ENCODE measurements around the gene NECAB3. TPM values are rescaled to one million over a fixed set of nuclear protein-coding genes. Genes with fewer than 3 reads are reported as not detected.
A peak's percentile ranks its signal among the peaks of the same experiment; 100 is the strongest.

The NECAB3 gene
- total and polyA plus RNA-seq, 2 donors (not counting 3 experiments of a cell fraction or from before 2014, with no cell fraction given): 18.1 to 22.4 TPM

DNA sequence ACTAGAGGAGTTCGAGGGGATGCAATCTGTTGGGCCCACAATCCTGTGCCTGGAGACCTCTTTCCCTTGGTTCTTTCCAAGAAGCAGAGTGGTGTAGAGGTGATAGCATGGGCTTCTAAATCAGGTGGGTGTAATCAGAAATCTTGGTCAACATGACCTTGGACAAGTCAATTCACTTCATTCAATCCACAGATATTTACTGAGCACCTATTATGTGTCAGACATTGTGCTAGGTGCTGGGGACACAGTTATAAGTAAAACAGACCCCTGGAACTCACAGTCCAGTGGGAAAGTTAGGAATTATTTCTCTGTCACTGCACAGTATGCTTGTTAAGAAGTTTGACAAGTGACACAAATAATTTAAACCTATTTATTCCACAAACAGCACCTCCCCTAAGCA is 15.3 kb upstream of the NECAB3 start:
- H3K9me1 ChIP-seq (replicated peaks; ENCODE audit: control insufficient read depth, extremely low read depth, insufficient read depth, low read length): no peaks in the 10 kb centered on the region
- peak overlapping the region; percentile 49 for H3K4me2 ChIP-seq (ENCODE audit: insufficient read depth, low read length)
- H3K4me1 ChIP-seq (ENCODE audit: control insufficient read depth, extremely low read depth, insufficient read depth, low read length): peaks cover 33% of the 10 kb centered on the region
- H3K27ac ChIP-seq (ENCODE audit: insufficient read depth, low read depth, low read length): no peak overlapping the region
- peaks cover 9% of the 10 kb centered on the region for H3K79me2 ChIP-seq (ENCODE audit: control insufficient read depth, insufficient read depth, low read length)
- DNase-seq (ENCODE audit: low read depth, low spot score) (no peak), FAIRE-seq (no peak)
- H4K20me1 ChIP-seq (replicated peaks; ENCODE audit: control insufficient read depth, extremely low read depth, insufficient read depth, low read length): no peaks in the 10 kb centered on the region
- H3K9me3 ChIP-seq (replicated peaks; ENCODE audit: control insufficient read depth, insufficient read depth, low read length): no peaks in the 10 kb centered on the region
- dilution Hi-C loops (cut with MboI; ENCODE audit: extremely low pct_ligation_motif_present, low sequenced_read_pairs): no loop called here
- H3K4me3 ChIP-seq (replicated peaks in 1 of 3; ENCODE audit: insufficient read depth in 1 of 3, low read depth in 1 of 3, low read length in 3 of 3): no peak overlapping the region
- H2AFZ ChIP-seq (ENCODE audit: low read depth, low read length): no peak overlapping the region
- H3K27me3 ChIP-seq (ENCODE audit: control insufficient read depth in 2 of 2, insufficient read depth in 2 of 2, low read length in 2 of 2): no peaks in the 10 kb centered on the region
- CTCF ChIA-PET: interaction anchor here (1.0 to 1.4 kb wide), 2 partner anchors 19 to 21 kb away, joined by 3 to 4 read pairs; no protein-coding TSS in a partner anchor
- TF ChIP-seq, protein P1, sequence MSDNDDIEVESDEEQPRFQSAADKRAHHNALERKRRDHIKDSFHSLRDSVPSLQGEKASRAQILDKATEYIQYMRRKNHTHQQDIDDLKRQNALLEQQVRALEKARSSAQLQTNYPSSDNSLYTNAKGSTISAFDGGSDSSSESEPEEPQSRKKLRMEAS (IDR thresholded peaks at IDR 0.05; ENCODE audit: insufficient read depth, insufficient read length): no peak
- TF ChIP-seq POLR2AphosphoS5 (IDR thresholded peaks at IDR 0.05; ENCODE audit: insufficient read depth, low read depth, low read length): no peak
- intact Hi-C loops (cut with micrococcal nuclease): loop anchor here (5.0 kb wide), 1 partner anchor 43 kb away; the partner anchor contains the start of gene ZNF341
- BruUV-seq (replicated peaks): no TSS peak
- H3K36me3 ChIP-seq (ENCODE audit: control insufficient read depth in 2 of 2, extremely low read depth in 1 of 2, insufficient read depth in 2 of 2, low read length in 2 of 2): no peaks in the 10 kb centered on the region
- POLR2A ChIA-PET: interaction anchor here (0.8 kb wide), 1 partner anchor 1000 kb away, joined by 3 read pairs; no protein-coding TSS in a partner anchor
- H3K9ac ChIP-seq (replicated peaks; ENCODE audit: extremely low read depth, insufficient read depth, low read length): no peak overlapping the region

DNA sequence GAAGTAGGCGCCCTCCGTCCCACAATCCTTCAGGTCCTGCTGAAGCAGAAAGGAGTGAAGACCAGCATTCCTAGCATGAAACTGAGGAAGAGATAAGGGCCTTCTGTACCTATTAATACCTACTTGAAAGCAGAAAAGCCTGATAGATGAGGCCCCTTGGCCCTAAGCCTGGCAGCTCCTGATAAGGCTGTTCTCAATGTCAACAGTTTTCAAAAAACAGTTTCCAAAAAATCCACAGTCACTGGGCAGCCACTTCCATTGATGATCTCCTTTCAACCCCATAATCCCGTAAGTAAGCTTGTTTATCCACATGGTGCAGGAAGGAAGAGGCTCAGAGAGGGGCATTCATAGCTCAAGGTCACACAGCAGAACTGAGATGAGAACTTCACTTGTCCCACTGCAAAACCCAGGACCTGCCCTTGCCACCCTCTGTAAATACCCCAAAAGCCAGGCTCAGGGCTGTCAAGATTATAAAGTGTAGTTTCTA is 14.8 kb upstream of the NECAB3 start:
- intact Hi-C loops (cut with micrococcal nuclease): loop anchor here (5.0 kb wide), 1 partner anchor 43 kb away; the partner anchor contains the start of gene ZNF341

More for the DNA sequence above, 14.8 kb upstream of the NECAB3 start:
- POLR2A ChIA-PET: no interaction called here
- no peaks in the 10 kb centered on the region for H4K20me1 ChIP-seq (replicated peaks; ENCODE audit: control insufficient read depth, extremely low read depth, insufficient read depth, low read length)
- no peak overlapping the region for H3K4me2 ChIP-seq (ENCODE audit: insufficient read depth, low read length)
- no peak overlapping the region for H3K4me3 ChIP-seq (replicated peaks in 1 of 3; ENCODE audit: insufficient read depth in 1 of 3, low read depth in 1 of 3, low read length in 3 of 3)
- H3K27ac ChIP-seq (ENCODE audit: insufficient read depth, low read depth, low read length): no peak overlapping the region
- H3K9me1 ChIP-seq (replicated peaks; ENCODE audit: control insufficient read depth, extremely low read depth, insufficient read depth, low read length): no peaks in the 10 kb centered on the region
- no peak overlapping the region for H2AFZ ChIP-seq (ENCODE audit: low read depth, low read length)
- no peaks in the 10 kb centered on the region for H3K36me3 ChIP-seq (ENCODE audit: control insufficient read depth in 2 of 2, extremely low read depth in 1 of 2, insufficient read depth in 2 of 2, low read length in 2 of 2)
- peaks cover 36% of the 10 kb centered on the region for H3K4me1 ChIP-seq (ENCODE audit: control insufficient read depth, extremely low read depth, insufficient read depth, low read length)
- TF ChIP-seq EZH2 (IDR thresholded peaks at IDR 0.05; ENCODE audit: borderline replicate concordance, low read depth, low read length, severe bottlenecking) (no peak), MYC (IDR thresholded peaks at IDR 0.05; ENCODE audit: low read depth, low read length) (no peak), POLR2AphosphoS5 (IDR thresholded peaks at IDR 0.05; ENCODE audit: insufficient read depth, low read depth, low read length) (no peak), FOS (IDR thresholded peaks at IDR 0.05; ENCODE audit: borderline replicate concordance, insufficient read depth, low read length) (no peak)
- TF ChIP-seq, protein P1 (IDR thresholded peaks at IDR 0.05; ENCODE audit: insufficient read depth, insufficient read length): no peak
- H3K79me2 ChIP-seq (ENCODE audit: control insufficient read depth, insufficient read depth, low read length): peaks cover 14% of the 10 kb centered on the region
- dilution Hi-C loops (cut with MboI; ENCODE audit: extremely low pct_ligation_motif_present, low sequenced_read_pairs): no loop called here
- H3K9me3 ChIP-seq (replicated peaks; ENCODE audit: control insufficient read depth, insufficient read depth, low read length): no peaks in the 10 kb centered on the region
- H3K9ac ChIP-seq (replicated peaks; ENCODE audit: extremely low read depth, insufficient read depth, low read length): no peak overlapping the region
- DNase-seq (ENCODE audit: low read depth, low spot score): peak; percentile 27
- CTCF ChIA-PET: interaction anchor here (1.0 to 1.9 kb wide), 3 partner anchors 19 to 43 kb away, joined by 3 to 5 read pairs (median 4); no protein-coding TSS in a partner anchor
- no TSS peak for BruUV-seq (replicated peaks)
- H3K27me3 ChIP-seq (ENCODE audit: control insufficient read depth in 2 of 2, insufficient read depth in 2 of 2, low read length in 2 of 2): no peaks in the 10 kb centered on the region
- no peak for FAIRE-seq

Measured in endothelial cell of umbilical vein (primary cell).